ENCODE measurements around the gene KIF5A. TPM values are rescaled to one million over a fixed set of nuclear protein-coding genes. Genes with fewer than 3 reads are reported as not detected.

KIF5A gene
- total RNA-seq, 2 experiments from 2014 or later = 1.2 to 1.3 TPM

DNA sequence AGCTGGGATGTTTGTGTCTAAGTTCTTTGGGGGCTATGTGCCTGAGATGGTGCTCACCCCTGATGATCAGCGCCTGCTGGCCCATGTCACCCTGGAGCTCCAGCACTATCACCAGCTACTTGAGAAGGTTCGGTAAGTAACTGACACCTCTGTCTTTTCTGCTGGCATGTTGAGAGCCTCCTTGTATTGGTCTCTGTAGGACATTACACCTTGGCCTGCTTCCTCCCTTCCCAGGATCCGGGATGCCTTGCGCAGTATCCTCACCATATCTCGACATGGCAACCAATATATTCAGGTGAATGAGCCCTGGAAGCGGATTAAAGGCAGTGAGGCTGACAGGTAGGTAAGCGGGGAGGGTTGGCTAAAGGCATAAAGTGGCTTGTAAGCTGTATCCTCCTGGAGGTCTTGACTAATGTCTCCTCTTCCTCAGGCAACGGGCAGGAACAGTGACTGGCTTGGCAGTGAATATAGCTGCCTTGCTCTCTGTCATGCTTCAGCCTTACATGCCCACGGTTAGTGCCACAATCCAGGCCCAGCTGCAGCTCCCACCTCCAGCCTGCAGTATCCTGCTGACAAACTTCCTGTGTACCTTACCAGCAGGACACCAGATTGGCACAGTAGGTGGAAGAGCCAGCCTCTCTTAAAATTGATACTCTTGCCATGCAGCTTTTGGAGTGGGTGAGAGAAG is 35.0 kb upstream of the KIF5A start:
- ATAC-seq (no peak), DNase-seq (no peak)
- Mint-ChIP-seq H3K4me1 (ENCODE audit: low read depth) (peaks cover 30% of the 10 kb centered on the region), H3K36me3 (ENCODE audit: low read depth) (peaks cover 78% of the 10 kb centered on the region), H3K9me3 (no peaks in the 10 kb centered on the region), H3K4me3 (no peak overlapping the region), H3K27ac (peak overlapping the region; percentile 23), H3K27me3 (no peaks in the 10 kb centered on the region)
- intact Hi-C loops (cut with micrococcal nuclease) = no loop called here
- CTCF ChIA-PET = interaction anchor here (0.7 to 2.0 kb wide), 5 partner anchors 9 to 59 kb away, joined by 3 to 9 read pairs (median 4); no protein-coding TSS in a partner anchor
- TF ChIP-seq, protein P1, sequence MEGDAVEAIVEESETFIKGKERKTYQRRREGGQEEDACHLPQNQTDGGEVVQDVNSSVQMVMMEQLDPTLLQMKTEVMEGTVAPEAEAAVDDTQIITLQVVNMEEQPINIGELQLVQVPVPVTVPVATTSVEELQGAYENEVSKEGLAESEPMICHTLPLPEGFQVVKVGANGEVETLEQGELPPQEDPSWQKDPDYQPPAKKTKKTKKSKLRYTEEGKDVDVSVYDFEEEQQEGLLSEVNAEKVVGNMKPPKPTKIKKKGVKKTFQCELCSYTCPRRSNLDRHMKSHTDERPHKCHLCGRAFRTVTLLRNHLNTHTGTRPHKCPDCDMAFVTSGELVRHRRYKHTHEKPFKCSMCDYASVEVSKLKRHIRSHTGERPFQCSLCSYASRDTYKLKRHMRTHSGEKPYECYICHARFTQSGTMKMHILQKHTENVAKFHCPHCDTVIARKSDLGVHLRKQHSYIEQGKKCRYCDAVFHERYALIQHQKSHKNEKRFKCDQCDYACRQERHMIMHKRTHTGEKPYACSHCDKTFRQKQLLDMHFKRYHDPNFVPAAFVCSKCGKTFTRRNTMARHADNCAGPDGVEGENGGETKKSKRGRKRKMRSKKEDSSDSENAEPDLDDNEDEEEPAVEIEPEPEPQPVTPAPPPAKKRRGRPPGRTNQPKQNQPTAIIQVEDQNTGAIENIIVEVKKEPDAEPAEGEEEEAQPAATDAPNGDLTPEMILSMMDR (IDR thresholded peaks at IDR 0.05) = no peak
- POLR2A ChIA-PET = interaction anchor here (0.7 to 1.4 kb wide), 6 partner anchors 8 to 38 kb away, joined by 3 to 5 read pairs (median 4); partner anchors contain the start of gene ARHGAP9

DNA sequence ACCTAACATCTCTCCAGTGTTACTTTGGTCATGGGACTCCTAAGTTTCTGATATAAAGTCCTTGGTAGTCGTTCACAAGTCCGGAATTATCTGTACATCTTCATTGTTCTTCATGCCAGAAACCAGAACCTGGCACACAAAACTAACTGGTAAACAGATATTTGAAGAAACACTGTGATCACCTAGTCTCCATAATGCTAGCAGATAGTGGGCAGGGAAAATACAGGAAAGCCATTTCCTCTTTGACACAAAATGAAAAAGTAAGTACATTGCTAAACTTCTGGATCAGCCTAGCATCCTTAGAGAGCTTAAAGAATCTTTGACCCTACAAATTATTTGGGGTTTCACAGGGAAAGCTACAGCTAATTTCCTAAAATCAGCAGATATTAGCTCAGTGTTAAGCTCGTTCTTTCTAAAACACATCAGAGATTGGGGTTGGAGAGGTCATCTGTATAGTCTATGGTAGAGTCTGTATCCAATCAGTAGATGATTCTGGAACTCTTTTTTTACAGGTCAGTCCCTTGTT is 34.4 kb upstream of the KIF5A start:
- H3K4me1 Mint-ChIP-seq (ENCODE audit: low read depth) = peaks cover 30% of the 10 kb centered on the region
- ChIA-PET POLR2A (interaction anchor here (0.7 to 5.7 kb wide), 6 partner anchors 8 to 115 kb away, joined by 3 to 50 read pairs (median 3); partner anchors contain the start of genes ARHGAP9 and MARS1), CTCF (interaction anchor here (1.3 to 2.0 kb wide), 4 partner anchors 11 to 60 kb away, joined by 3 to 9 read pairs (median 4); partner anchors contain the start of gene DCTN2)
- TF ChIP-seq, protein P1 (IDR thresholded peaks at IDR 0.05) = no peak
- no peak overlapping the region for H3K4me3 Mint-ChIP-seq
- no peaks in the 10 kb centered on the region for H3K9me3 Mint-ChIP-seq
- ATAC-seq = no peak
- no peaks in the 10 kb centered on the region for H3K27me3 Mint-ChIP-seq
- intact Hi-C loops (cut with micrococcal nuclease) = no loop called here
- peak overlapping the region; percentile 23 for H3K27ac Mint-ChIP-seq
- peaks cover 83% of the 10 kb centered on the region for H3K36me3 Mint-ChIP-seq (ENCODE audit: low read depth)
- DNase-seq = no peak

DNA sequence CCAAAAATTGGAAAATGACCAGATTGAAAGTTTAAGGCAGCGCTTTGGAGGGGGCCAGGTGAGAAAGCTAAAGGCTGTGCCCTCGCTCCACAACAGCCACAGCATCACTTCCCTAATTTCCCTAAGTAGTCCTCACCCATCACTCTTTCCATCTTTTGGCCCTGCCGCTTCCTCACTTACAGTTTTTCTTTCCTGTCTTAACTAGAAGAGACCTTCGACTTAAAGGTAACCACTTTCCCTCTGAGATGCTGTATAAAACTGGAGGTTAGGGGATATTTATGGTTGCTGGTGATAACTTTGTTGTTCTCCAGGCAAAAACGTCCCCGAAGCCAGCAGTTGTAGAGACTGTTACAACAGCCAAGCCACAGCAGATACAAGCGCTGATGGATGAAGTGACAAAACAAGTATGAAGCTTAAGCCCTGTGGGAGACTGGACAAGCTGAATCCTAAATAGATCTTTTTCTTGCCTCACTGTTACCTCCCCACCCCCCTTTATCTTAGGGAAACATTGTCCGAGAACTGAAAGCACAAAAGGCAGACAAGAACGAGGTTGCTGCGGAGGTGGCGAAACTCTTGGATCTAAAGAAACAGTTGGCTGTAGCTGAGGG is 33.8 kb upstream of the KIF5A start:
- ChIA-PET CTCF (interaction anchor here (1.3 to 2.0 kb wide), 3 partner anchors 12 to 57 kb away, joined by 3 to 9 read pairs (median 5); partner anchors contain the start of gene DCTN2), POLR2A (interaction anchor here (0.7 to 5.7 kb wide), 5 partner anchors 11 to 115 kb away, joined by 3 to 50 read pairs (median 3); partner anchors contain the start of gene MARS1)
- no peaks in the 10 kb centered on the region for H3K27me3 Mint-ChIP-seq
- TF ChIP-seq, protein P1 (IDR thresholded peaks at IDR 0.05) = no peak
- H3K4me3 Mint-ChIP-seq = no peak overlapping the region
- H3K27ac Mint-ChIP-seq = peak overlapping the region; percentile 23
- peaks cover 79% of the 10 kb centered on the region for H3K36me3 Mint-ChIP-seq (ENCODE audit: low read depth)
- H3K9me3 Mint-ChIP-seq = no peaks in the 10 kb centered on the region
- peaks cover 34% of the 10 kb centered on the region for H3K4me1 Mint-ChIP-seq (ENCODE audit: low read depth)
- no peak for DNase-seq
- ATAC-seq = no peak
- intact Hi-C loops (cut with micrococcal nuclease) = no loop called here

DNA sequence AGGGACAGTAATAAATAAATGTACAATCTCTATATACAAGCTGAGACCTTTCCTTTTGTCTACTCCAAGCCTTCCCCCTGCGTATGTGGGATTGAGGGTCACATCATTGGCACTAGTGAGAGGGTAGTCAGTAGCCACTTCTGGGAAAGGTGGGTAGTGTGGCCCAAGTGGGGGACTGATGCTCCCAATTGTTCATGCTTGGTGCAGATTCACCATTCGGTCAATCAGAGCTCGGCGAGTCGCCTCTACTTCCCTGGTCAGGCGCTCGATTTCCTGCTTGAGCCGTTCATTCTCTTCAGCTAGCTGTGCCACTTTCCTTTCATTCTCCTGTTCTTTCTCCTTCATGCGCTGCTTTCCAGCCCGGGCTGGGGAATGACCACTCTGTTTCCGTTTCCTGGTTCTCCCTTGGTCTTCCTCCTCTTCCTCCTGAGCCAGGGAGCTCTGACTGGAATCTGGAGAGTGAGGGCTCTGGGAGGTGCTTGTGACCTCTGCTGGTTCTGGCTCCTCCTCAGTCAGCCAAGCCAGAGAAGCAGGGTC is 33.2 kb upstream of the KIF5A start:
- no peaks in the 10 kb centered on the region for H3K27me3 Mint-ChIP-seq
- intact Hi-C loops (cut with micrococcal nuclease) = no loop called here
- ChIA-PET POLR2A (interaction anchor here (1.0 to 5.7 kb wide), 5 partner anchors 11 to 94 kb away, joined by 3 to 50 read pairs (median 3); partner anchors contain the start of gene MARS1), CTCF (interaction anchor here (1.3 to 1.6 kb wide), 2 partner anchors 30 to 58 kb away, joined by 3 to 5 read pairs; partner anchors contain the start of gene DCTN2)
- no peak overlapping the region for H3K4me3 Mint-ChIP-seq
- no peaks in the 10 kb centered on the region for H3K9me3 Mint-ChIP-seq
- H3K4me1 Mint-ChIP-seq (ENCODE audit: low read depth) = peaks cover 40% of the 10 kb centered on the region
- TF ChIP-seq, protein P1 (IDR thresholded peaks at IDR 0.05) = no peak
- peak overlapping the region; percentile 99 for H3K27ac Mint-ChIP-seq
- peaks cover 75% of the 10 kb centered on the region for H3K36me3 Mint-ChIP-seq (ENCODE audit: low read depth)
- DNase-seq = no peak
- ATAC-seq = no peak

Data from activated CD8-positive, alpha-beta T cell treated with anti-CD3 and anti-CD28 coated beads for 36 hours (primary cell).